Measurements from ENCODE around the gene HP.
"Not testable (repeated sequence)": the region's sequence is repeated elsewhere in the genome, so short reads cannot be mapped to it uniquely, and the experiment has no call there.

Gene HP, protein sequence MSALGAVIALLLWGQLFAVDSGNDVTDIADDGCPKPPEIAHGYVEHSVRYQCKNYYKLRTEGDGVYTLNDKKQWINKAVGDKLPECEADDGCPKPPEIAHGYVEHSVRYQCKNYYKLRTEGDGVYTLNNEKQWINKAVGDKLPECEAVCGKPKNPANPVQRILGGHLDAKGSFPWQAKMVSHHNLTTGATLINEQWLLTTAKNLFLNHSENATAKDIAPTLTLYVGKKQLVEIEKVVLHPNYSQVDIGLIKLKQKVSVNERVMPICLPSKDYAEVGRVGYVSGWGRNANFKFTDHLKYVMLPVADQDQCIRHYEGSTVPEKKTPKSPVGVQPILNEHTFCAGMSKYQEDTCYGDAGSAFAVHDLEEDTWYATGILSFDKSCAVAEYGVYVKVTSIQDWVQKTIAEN

DNA sequence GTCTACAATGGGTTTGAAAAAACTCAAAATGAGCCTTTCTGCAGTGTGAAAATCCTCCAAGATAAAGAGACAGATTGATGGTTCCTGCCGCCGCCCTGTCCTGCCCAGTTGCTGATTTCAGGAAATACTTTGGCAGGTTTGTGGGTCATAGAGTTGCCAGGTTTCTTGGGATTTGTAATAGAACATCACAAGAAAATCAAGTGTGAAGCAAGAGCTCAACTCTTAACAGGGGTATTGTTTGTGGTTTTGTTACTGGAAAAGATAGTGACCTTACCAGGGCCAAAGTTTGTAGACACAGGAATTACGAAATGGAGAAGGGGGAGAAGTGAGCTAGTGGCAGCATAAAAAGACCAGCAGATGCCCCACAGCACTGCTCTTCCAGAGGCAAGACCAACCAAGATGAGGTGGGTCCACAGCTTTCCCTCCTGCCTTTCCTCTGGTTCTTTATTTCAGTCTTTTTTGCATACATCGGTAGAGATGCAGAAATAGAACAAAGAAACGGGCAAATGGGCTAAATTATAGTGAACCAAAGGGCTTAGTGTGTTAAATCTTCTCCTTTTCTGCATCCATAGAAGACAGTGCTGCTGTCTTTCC, at the start of gene HP:
TSS of gene HP (plus strand) at position 252 of the 594 bp plus-strand sequence. CDS start at position 400, 148 bp downstream.
- not testable (repeated sequence) for DNase-seq (ENCODE audit: low spot score)

GRCh38 chr16:72008065-72008423, 46.3 kb upstream of the HP start:
- DNase-seq (ENCODE audit: low spot score), result not testable (repeated sequence)

- DNase-seq (ENCODE audit: low spot score), result peak; percentile 98
These were observed 45.7 kb upstream of the HP start, which contains the start of gene DHODH for GRCh38 chr16:72008424-72009216. DHODH (plus strand) TSS chr16:72008744; CDS start chr16:72008765, 21 bp downstream.

- no peak for DNase-seq (ENCODE audit: low spot score)
These were observed 44.5 kb upstream of the HP start for GRCh38 chr16:72009779-72010178.

DNA sequence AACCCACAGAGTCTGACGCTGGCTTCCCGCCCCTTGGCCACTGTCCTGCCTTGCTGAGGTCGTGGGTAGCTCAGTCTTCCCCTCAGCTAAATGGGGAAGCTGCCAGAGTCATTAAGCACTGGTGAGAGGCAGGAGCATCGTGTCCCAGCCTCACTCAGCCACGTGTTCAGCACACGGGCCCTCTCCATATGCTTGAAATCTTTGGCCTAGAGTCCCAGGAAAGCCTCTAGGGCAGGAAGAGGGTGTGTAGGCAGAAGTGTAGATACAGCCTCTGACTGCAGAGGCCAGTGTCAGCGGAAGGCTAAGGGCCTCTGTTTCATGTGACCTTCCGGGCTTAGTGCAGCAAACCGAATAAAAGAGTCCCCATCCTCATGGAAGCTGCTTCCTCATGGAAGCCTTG, 41.7 kb upstream of the HP start:
- peak; percentile 46 for DNase-seq (ENCODE audit: low spot score)

DNA sequence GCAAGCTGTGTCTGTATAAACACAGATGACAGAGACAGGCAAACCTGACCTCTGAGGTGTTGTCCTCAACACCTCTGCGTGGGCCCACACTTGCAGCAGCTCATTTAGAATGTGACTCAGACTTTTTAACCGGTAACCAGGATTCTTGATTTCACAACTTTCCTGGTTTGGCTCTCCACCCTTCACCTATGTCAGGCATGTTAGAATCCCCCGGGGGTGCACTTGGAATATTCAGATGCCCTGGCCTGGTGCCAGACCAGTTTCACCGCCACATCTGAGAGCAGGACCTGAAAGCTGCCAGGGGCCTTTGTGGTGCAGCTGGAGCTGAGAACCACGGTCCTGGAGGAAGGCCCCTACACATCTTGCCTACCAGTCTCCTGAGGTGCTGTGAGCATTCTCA, 40.9 kb upstream of the HP start:
- DNase-seq (ENCODE audit: low spot score), result peak; percentile 51

DNA sequence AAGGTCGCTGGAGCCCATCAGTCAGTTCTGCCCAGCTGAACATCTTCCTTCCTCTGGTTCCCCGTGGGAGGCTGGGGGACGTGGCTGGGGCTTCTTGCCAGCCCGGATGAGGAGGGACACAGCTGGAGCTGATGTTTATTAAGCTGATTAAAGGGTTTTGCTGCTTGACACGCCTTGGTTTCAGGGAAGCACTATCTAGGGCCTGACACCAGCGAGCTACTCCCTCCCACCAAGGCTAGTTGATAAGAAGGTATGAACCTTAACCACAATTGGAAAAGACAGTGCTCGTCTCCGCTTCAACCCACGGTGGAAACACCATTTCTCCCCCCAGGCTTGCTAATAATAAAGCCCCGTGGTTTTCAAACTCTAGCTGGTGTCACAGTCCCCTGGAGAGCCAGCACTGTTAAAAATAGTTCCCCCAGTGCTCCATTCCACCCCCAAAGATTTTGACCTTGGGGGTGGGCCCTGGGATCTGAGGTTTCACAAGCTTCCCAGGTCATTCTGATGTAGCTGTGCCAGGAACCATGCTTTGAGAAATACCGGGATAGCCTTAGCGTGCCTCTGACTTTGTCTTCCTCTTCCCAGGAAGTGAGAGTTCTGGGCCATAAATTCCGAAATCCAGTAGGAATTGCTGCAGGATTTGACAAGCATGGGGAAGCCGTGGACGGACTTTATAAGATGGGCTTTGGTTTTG, 40.3 kb upstream of the HP start:
- peak; percentile 87 for DNase-seq (ENCODE audit: low spot score)

DNA sequence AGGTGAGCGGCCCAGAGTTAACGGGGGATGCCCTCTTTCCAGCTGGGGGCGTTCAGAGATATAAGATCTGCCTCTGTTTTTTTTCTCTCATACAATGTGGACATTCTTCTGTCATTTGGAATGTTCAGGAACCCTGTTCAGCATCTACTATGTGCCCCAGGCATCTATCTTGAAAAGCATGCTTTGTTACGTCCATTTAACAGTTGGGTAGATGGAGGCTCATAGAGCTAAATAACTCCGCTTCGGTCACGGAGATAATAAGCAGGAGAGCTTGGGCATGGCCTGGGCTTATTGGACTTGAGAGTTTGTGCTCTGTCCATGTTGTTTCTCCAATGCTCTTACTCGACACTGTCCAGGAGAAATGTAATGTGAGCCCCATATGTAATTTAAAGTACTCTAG, 39.6 kb upstream of the HP start:
- no peak for DNase-seq (ENCODE audit: low spot score)

- no peak for DNase-seq (ENCODE audit: low spot score)
These were observed 39.2 kb upstream of the HP start for GRCh38 chr16:72015124-72015523.

DNA sequence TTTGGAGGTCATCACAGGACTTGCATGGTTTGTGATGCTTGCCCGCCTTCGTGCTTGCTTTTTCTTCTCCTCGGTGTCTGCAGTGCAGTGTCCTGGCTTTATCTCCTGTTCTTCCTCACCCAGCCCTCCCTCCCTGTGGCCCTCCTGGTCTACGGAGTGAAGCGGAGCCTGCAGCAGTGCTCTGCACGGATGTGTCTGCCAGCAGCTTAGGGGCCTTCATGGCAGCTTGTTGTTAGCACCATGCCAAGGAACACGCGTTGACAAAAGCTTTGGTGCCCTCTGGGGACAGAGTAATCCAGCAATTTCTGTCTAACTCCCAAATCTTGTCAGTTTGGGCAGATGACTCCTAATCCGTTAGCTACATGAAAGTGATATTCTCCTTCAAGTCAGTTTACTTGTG, 35.8 kb upstream of the HP start:
- peak; percentile 21 for DNase-seq (ENCODE audit: low spot score)

DNA sequence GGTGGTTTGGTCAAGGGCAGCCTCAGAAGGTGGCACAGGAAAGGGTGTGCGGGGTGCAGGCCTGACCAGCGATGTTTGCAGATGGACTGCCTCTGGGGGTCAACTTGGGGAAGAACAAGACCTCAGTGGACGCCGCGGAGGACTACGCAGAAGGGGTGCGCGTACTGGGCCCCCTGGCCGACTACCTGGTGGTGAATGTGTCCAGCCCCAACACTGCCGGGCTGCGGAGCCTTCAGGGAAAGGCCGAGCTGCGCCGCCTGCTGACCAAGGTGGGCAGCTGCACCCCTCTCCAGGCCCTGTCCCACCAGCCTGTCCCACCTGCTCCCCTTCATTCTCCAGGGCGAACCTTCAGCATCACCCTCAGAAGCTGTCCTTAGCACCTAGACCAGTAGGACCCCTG, 33.3 kb upstream of the HP start:
- no peak for DNase-seq (ENCODE audit: low spot score)

GRCh38 chr16:72022127-72022526, 32.2 kb upstream of the HP start:
- DNase-seq (ENCODE audit: low spot score), result no peak

GRCh38 chr16:72023962-72024361, 30.3 kb upstream of the HP start:
- no peak for DNase-seq (ENCODE audit: low spot score)

DNA sequence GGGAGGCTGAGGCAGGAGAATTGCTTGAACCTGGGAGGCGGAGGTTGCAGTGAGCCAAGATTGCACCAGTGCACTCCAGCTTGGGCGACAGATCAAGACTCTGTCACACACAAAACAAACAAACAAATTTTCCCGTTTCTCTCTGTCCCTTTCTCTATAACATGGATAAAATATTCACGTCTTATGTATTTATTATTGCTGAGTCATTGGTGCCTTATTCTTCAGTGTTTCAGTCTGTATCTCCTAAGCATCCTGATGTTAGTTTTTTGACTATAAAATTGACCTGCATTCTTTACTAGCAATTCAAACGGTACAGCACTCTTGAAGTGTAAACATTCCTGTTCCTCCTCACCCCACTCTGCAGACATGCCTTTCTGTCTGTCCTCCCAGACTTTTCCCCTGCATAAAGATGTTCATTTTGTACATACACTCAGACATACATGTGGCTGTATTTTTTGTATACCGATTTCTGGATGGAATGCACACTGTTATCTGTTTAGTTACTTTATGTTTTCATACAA, 29.4 kb upstream of the HP start:
- no peak for DNase-seq (ENCODE audit: low spot score)

DNA sequence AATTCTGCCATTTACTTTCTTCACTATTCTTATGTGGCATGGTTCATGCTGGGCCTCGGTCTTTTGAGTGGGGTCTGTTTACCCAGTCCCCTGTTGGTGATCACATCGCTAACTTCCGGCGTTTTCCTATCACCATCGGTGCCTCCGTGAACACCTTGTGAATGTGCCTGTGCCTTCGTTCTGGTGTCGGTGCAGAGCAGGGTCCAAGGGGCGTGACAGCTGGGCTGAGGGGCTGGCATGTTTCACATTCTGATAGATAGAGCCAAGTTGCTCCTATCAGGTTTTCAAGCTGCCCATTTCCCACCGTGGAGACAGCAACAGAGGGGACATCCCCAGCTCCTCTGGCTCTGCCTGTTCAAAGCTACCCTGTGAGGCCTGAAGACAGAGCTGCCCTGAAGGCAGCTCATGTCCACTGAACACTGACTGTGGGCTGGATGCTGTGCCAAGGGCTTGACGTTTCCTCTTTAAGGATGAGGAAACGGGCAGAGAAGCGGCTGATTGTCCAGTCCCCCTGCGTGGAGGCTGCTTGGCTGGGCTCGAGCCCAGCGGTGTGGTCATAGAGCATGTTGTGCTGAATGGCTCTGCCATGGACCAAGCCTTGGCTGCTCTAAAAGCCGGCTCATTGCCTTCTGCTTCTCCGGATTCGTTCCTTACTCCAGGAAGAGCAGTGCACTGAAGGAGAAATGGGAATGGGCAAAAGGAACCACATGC, 28.7 kb upstream of the HP start:
- no peak for DNase-seq (ENCODE audit: low spot score)

DNA sequence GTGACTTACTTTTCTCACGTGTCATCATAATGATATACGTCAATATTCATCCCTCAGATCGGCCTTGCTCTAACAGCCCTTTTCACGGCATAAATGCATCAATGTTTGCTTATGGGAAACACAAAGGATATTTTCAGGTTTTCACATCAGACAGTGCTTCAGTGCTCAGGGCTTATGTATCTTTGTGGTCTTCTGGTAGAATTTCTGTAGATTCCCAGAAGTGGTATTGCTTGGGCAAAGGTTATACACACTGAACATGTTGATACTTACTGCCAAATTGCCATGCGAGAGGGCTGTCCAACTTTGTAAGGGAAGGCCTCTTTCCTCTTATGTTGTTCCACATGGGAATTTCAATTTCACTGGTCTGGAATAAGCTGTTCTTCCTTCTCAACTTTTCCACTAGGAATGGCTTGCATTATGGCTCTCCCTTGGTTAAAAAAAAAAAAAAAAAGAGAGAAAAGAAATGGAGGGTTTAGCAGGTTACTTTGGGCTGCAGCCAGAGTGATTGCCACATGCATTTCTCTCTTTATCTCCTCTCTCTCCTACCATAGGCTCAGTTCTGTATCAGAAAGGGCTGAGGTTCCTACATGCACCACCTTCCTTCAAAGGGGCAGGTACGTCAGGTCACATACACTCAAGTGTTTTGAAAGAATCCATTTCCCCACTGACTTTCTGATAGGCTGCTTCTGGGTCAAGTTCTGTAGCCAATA, 26.5 kb upstream of the HP start:
- DNase-seq (ENCODE audit: low spot score), result no peak

- DNase-seq (ENCODE audit: low spot score), result no peak
These were observed 24.6 kb upstream of the HP start for GRCh38 chr16:72029567-72030271.

- no peak for DNase-seq (ENCODE audit: low spot score)
These were observed 20.9 kb upstream of the HP start for GRCh38 chr16:72033437-72033836.

GRCh38 chr16:72036098-72036497, 18.2 kb upstream of the HP start:
- DNase-seq (ENCODE audit: low spot score), result no peak

- no peak for DNase-seq (ENCODE audit: low spot score)
These were observed 12.1 kb upstream of the HP start for GRCh38 chr16:72042157-72042660.
